Endothelial cell (in vitro differentiated cells): ENCODE data around the gene BMP7. TPM values are rescaled to one million over a fixed set of nuclear protein-coding genes. Genes with fewer than 3 reads are reported as not detected.

Source experiments
- DNase-seq: peaks from one replicate; pipeline ENCODE4 v3.0.0; 2021; ENCODE audit warnings: low spot score
- H3K27ac Mint-ChIP-seq: one replicate; pipeline ENCODE4 v1.8.0; 2021; ENCODE audit warnings: mixed read lengths, inconsistent platforms; ENCODE audit not compliant: unreplicated experiment
- H3K27me3 Mint-ChIP-seq: one replicate; pipeline ENCODE4 v1.8.0; 2021; ENCODE audit warnings: mild to moderate bottlenecking, moderate library complexity, mixed read lengths, inconsistent platforms; ENCODE audit not compliant: unreplicated experiment
- H3K36me3 Mint-ChIP-seq: one replicate; pipeline ENCODE4 v1.8.0; 2021; ENCODE audit warnings: mild to moderate bottlenecking, low read depth, mixed read lengths, inconsistent platforms; ENCODE audit not compliant: unreplicated experiment
- H3K4me1 Mint-ChIP-seq: one replicate; pipeline ENCODE4 v1.8.0; 2021; ENCODE audit warnings: mild to moderate bottlenecking, mixed read lengths, inconsistent platforms; ENCODE audit not compliant: unreplicated experiment
- H3K4me3 Mint-ChIP-seq: one replicate; pipeline ENCODE4 v1.8.0; 2021; ENCODE audit warnings: mild to moderate bottlenecking, mixed read lengths, inconsistent platforms; ENCODE audit not compliant: unreplicated experiment
- H3K9me3 Mint-ChIP-seq: one replicate; pipeline ENCODE4 v1.8.0; 2021; ENCODE audit warnings: mixed read lengths, inconsistent platforms; ENCODE audit not compliant: unreplicated experiment
- CTCF ChIP-seq: fragments of 200-600 bp; sonication (generic); IDR thresholded peaks from one replicate; pipeline ENCODE4 v1.5.0; 2021; ENCODE audit warnings: antibody characterized with exemption; ENCODE audit not compliant: unreplicated experiment
- total RNA-seq: library from RNA; stranded (reverse); fragmentation: NEBNext Ultra II Directional; extraction: Animal tissue kit (Norgen Biotek cat#: 25700); gene quantifications from one replicate; pipeline ENCODE4 v1.2.1, GENCODE V29; 2021; ENCODE audit not compliant: unreplicated experiment

The BMP7 gene
- total RNA-seq, 1 donor from 2014 or later, result 0.38 TPM

GRCh38 chr20:57256908-57257307 is 9.5 kb downstream of the BMP7 start:
- no peaks in the 10 kb centered on the region for H3K9me3 Mint-ChIP-seq
- DNase-seq, result no peak
- H3K4me1 Mint-ChIP-seq, result no peaks in the 10 kb centered on the region
- H3K27ac Mint-ChIP-seq, result no peak overlapping the region
- H3K36me3 Mint-ChIP-seq, result no peaks in the 10 kb centered on the region
- H3K4me3 Mint-ChIP-seq, result no peak overlapping the region
- H3K27me3 Mint-ChIP-seq, result peaks cover 15% of the 10 kb centered on the region
- no peak for TF ChIP-seq CTCF

GRCh38 chr20:57256205-57256604 is 10.2 kb downstream of the BMP7 start:
- no peaks in the 10 kb centered on the region for H3K9me3 Mint-ChIP-seq
- no peak for DNase-seq
- H3K4me3 Mint-ChIP-seq, result no peak overlapping the region
- H3K27ac Mint-ChIP-seq, result no peak overlapping the region
- TF ChIP-seq CTCF, result no peak
- H3K27me3 Mint-ChIP-seq, result peaks cover 13% of the 10 kb centered on the region
- H3K4me1 Mint-ChIP-seq, result peaks cover 2% of the 10 kb centered on the region
- H3K36me3 Mint-ChIP-seq, result no peaks in the 10 kb centered on the region

- no peak for DNase-seq
- no peak overlapping the region for H3K27ac Mint-ChIP-seq
- peaks cover 4% of the 10 kb centered on the region for H3K4me1 Mint-ChIP-seq
- no peak overlapping the region for H3K4me3 Mint-ChIP-seq
- peaks cover 8% of the 10 kb centered on the region for H3K27me3 Mint-ChIP-seq
- H3K9me3 Mint-ChIP-seq, result no peaks in the 10 kb centered on the region
- no peaks in the 10 kb centered on the region for H3K36me3 Mint-ChIP-seq
- TF ChIP-seq CTCF, result no peak
These were observed 11.3 kb downstream of the BMP7 start for GRCh38 chr20:57255183-57255582.

- no peak for DNase-seq
- Mint-ChIP-seq H3K9me3 (no peaks in the 10 kb centered on the region), H3K36me3 (no peaks in the 10 kb centered on the region), H3K4me3 (no peak overlapping the region), H3K27ac (no peak overlapping the region), H3K4me1 (peaks cover 4% of the 10 kb centered on the region), H3K27me3 (peaks cover 1% of the 10 kb centered on the region)
- no peak for TF ChIP-seq CTCF
These were observed 13.8 kb downstream of the BMP7 start for GRCh38 chr20:57252559-57253162.

GRCh38 chr20:57251949-57252348 is 14.5 kb downstream of the BMP7 start:
- peaks cover 1% of the 10 kb centered on the region for H3K27me3 Mint-ChIP-seq

More at GRCh38 chr20:57251949-57252348, 14.5 kb downstream of the BMP7 start:
- Mint-ChIP-seq H3K4me1 (peaks cover 4% of the 10 kb centered on the region), H3K36me3 (no peaks in the 10 kb centered on the region), H3K9me3 (no peaks in the 10 kb centered on the region), H3K27ac (no peak overlapping the region), H3K4me3 (no peak overlapping the region)
- DNase-seq, result no peak
- no peak for TF ChIP-seq CTCF
